Measurements from ENCODE around the gene FOXD1. TPM values are rescaled to one million over a fixed set of nuclear protein-coding genes. Genes with fewer than 3 reads are reported as not detected.

Gene FOXD1
- 7.6 and 11.7 TPM in 2 replicates for total RNA-seq

DNA sequence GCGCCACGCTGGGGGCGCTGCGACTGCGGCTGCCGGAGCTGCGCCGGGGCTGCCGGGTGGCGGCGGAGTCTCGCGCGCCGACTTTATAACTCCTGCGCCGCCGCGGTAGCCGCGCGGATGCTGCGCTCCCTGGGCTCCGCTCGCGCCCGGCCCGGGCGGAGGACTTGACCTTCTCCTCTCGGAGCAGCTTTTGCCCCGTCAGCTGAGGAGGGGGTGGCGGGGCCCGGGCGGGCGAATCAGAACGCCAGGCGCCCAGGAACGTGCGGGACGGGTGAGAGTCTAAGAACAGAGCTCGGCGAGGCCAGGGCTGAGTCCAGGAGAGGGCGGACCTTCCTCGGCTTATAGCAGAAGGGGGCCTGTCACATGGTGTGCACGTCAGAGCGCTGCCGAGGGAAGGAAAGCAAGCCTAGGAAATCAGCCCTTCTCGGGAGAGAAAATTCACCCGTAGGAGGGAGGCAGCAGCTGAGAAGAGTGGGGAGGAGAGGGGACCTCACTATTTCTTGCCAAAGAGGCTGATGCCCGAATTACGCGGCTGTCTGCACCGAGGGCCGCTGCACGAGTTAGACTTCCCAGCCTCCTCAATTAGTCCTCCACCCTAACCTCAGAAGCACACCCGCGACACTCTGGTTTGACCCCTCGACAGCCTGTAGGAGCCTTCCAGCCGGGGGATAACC, at the start of gene FOXD1:
TSS of gene FOXD1 (minus strand) at position 315 of the 674 bp plus-strand sequence. CDS start 415 bp downstream, outside the sequence.

Other genes starting within 250 kb of the FOXD1 start
- 205 and 243 TPM in 2 replicates for gene BTF3, start 49.7 kb upstream of the FOXD1 start, total RNA-seq
- 21.1 and 24.3 TPM in 2 replicates for gene ANKRA2, start 116.9 kb upstream of the FOXD1 start, total RNA-seq
- gene UTP15, start 117.0 kb upstream of the FOXD1 start, total RNA-seq = 15.9 and 23.9 TPM in 2 replicates
- 19.0 and 32.6 TPM in 2 replicates for gene ARHGEF28, start 177.4 kb upstream of the FOXD1 start, total RNA-seq

Data from smooth muscle cell of trachea (primary cell).